DOHH2 (cell line): ENCODE measurements around the gene EPN3.

ENCODE experiments used
- H3F3A ChIP-seq: fragments of 200-600 bp; sonication (generic), shearing (Covaris generic); 2 replicates; pipeline ENCODE4 v1.6.0; 2016; ENCODE audit warnings: antibody characterized with exemption, mild to moderate bottlenecking; ENCODE audit not compliant: control insufficient read depth, insufficient read depth
- H3K27ac ChIP-seq: fragments of 200-600 bp; sonication (generic); 2 replicates; pipeline ENCODE4 v1.5.1; 2014; ENCODE audit warnings: low read depth, mild to moderate bottlenecking, low read length, moderate library complexity
- H3K27me3 ChIP-seq: fragments of 200-600 bp; sonication (generic); 2 replicates; pipeline ENCODE4 v1.6.1; 2014; ENCODE audit warnings: mild to moderate bottlenecking, low read length, mixed read lengths; ENCODE audit not compliant: control insufficient read depth
- H3K36me3 ChIP-seq: fragments of 200-600 bp; sonication (generic); 2 replicates; pipeline ENCODE4 v1.6.1; 2014; ENCODE audit warnings: mild to moderate bottlenecking, low read length, moderate library complexity, mixed read lengths; ENCODE audit not compliant: control insufficient read depth
- H3K4me1 ChIP-seq: fragments of 200-600 bp; sonication (generic); 2 replicates; pipeline ENCODE4 v1.6.1; 2014; ENCODE audit warnings: mild to moderate bottlenecking, low read length, mixed read lengths; ENCODE audit not compliant: control insufficient read depth
- H3K4me2 ChIP-seq: fragments of 200-600 bp; sonication (generic); 2 replicates; pipeline ENCODE4 v1.6.0; 2014; ENCODE audit warnings: mild to moderate bottlenecking, low read length, moderate library complexity
- H3K4me3 ChIP-seq: fragments of 200-600 bp; sonication (generic); 2 replicates; pipeline ENCODE4 v1.5.1; 2014; ENCODE audit warnings: mild to moderate bottlenecking, low read length, mixed read lengths
- H3K79me2 ChIP-seq: fragments of 200-600 bp; sonication (generic); 2 replicates; pipeline ENCODE4 v1.6.1; 2014; ENCODE audit warnings: mild to moderate bottlenecking, low read length, mixed read lengths; ENCODE audit not compliant: control insufficient read depth
- H3K9me2 ChIP-seq: fragments of 200-600 bp; sonication (generic); replicated peaks from 2 replicates; pipeline ENCODE4 v1.6.1; 2014; ENCODE audit warnings: mild to moderate bottlenecking, low read length, mixed read lengths; ENCODE audit not compliant: control insufficient read depth
- H3K9me3 ChIP-seq: fragments of 200-600 bp; sonication (generic); 2 replicates; pipeline ENCODE4 v1.6.1; 2014; ENCODE audit warnings: antibody characterized with exemption, low read length, mixed read lengths; ENCODE audit not compliant: control insufficient read depth, insufficient read depth
- H4K20me1 ChIP-seq: fragments of 200-600 bp; sonication (generic); 2 replicates; pipeline ENCODE4 v1.6.0; 2014; ENCODE audit warnings: low read depth, mild to moderate bottlenecking, antibody characterized with exemption, low read length, moderate library complexity; ENCODE audit not compliant: control insufficient read depth, insufficient read depth
- EZH2phosphoT487 ChIP-seq: fragments of 200-600 bp; sonication (generic); IDR thresholded peaks from 2 replicates; pipeline ENCODE4 v1.6.1; 2017; ENCODE audit warnings: borderline replicate concordance, mild to moderate bottlenecking, antibody characterized with exemption, low read length, moderate library complexity, mixed read lengths
- TF ChIP-seq, protein P1 (sequence below): fragments of 200-600 bp; sonication (generic); IDR thresholded peaks from one replicate; pipeline ENCODE4 v1.5.1; 2014; ENCODE audit warnings: antibody characterized with exemption, mild to moderate bottlenecking, low read depth, low read length; ENCODE audit not compliant: poor library complexity, severe bottlenecking

The EPN3 gene

DNA sequence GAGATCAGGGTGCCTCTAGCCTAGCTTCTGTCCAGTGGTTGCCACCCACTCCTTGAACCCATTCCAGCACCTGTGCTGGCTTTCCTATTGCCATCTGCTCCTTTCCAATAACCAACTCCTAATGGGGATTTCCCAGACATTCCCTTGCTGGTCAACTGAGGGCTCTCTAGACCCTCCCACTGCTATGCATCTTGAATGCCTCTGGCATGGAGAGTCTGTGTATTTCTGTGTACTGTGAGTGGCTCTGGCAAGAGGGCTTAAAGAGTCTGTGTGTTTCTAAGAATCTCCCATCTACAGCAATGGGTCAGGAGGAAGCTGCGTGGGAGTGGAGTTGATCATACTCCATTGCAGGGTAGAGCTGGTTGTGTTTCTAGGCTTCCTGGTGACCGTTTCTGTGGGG lies 11.0 kb upstream of the EPN3 start:
- TF ChIP-seq, protein P1, sequence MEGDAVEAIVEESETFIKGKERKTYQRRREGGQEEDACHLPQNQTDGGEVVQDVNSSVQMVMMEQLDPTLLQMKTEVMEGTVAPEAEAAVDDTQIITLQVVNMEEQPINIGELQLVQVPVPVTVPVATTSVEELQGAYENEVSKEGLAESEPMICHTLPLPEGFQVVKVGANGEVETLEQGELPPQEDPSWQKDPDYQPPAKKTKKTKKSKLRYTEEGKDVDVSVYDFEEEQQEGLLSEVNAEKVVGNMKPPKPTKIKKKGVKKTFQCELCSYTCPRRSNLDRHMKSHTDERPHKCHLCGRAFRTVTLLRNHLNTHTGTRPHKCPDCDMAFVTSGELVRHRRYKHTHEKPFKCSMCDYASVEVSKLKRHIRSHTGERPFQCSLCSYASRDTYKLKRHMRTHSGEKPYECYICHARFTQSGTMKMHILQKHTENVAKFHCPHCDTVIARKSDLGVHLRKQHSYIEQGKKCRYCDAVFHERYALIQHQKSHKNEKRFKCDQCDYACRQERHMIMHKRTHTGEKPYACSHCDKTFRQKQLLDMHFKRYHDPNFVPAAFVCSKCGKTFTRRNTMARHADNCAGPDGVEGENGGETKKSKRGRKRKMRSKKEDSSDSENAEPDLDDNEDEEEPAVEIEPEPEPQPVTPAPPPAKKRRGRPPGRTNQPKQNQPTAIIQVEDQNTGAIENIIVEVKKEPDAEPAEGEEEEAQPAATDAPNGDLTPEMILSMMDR = no peak
- no peak for TF ChIP-seq EZH2phosphoT487
- Histone ChIP-seq H3K27ac (no peak overlapping the region), H3K4me1 (no peaks in the 10 kb centered on the region), H3K79me2 (no peaks in the 10 kb centered on the region), H3F3A (no peaks in the 10 kb centered on the region), H4K20me1 (no peaks in the 10 kb centered on the region), H3K9me2 (no peaks in the 10 kb centered on the region), H3K27me3 (no peaks in the 10 kb centered on the region), H3K4me3 (no peak overlapping the region), H3K4me2 (no peak overlapping the region), H3K9me3 (no peaks in the 10 kb centered on the region), H3K36me3 (no peaks in the 10 kb centered on the region)

DNA sequence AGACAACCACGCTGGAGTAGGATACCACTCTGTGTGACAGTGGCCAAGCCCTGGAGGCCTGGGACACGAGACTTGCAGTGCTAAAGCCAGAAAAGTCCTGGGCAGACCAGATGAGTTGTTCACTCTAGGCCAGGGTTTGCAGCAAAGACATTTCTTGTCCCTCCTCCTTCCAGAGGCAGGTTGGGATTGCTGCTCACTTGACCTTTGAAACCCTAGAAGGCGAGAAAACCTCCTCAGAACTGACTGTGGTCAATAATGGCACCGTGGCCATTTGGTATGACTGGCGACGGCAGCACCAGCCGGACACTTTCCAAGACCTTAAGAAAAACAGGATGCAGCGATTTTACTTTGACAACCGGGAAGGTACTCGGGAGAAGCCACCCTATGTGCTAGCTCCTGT lies 9.8 kb upstream of the EPN3 start:
- Histone ChIP-seq H3K4me3 (no peak overlapping the region), H3K9me2 (no peaks in the 10 kb centered on the region), H4K20me1 (no peaks in the 10 kb centered on the region), H3K9me3 (no peaks in the 10 kb centered on the region), H3K36me3 (no peaks in the 10 kb centered on the region), H3F3A (no peaks in the 10 kb centered on the region), H3K79me2 (no peaks in the 10 kb centered on the region), H3K27ac (no peak overlapping the region), H3K4me2 (no peak overlapping the region), H3K4me1 (no peaks in the 10 kb centered on the region), H3K27me3 (no peaks in the 10 kb centered on the region)
- TF ChIP-seq EZH2phosphoT487 = no peak
- TF ChIP-seq, protein P1 = no peak

DNA sequence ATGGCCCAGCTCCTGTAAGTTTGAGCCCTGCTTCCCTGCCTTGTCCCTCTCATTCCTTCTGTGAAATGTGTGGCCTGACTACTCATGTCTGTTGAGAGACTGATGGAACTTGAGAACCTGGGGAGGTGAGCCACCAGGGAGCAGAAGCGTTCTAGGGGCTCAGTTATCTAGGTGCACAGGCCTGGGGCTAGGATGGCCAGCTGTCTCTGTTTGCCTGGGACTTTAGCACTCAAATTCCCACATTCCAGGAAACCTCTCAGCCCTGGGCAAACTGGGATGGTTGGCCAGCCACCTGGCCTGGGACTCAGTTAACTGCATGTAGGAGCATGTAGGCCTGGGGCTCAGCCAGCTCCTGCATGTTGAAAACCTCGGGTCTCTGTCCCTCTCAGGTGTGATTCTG lies 9.3 kb upstream of the EPN3 start:
- H4K20me1 ChIP-seq = no peaks in the 10 kb centered on the region
- H3K27ac ChIP-seq = no peak overlapping the region
- TF ChIP-seq, protein P1 = no peak
- TF ChIP-seq EZH2phosphoT487 = no peak
- H3K9me2 ChIP-seq = no peaks in the 10 kb centered on the region
- H3K4me1 ChIP-seq = no peaks in the 10 kb centered on the region
- H3K27me3 ChIP-seq = no peaks in the 10 kb centered on the region
- no peaks in the 10 kb centered on the region for H3K9me3 ChIP-seq
- H3K4me3 ChIP-seq = no peak overlapping the region
- no peaks in the 10 kb centered on the region for H3K79me2 ChIP-seq
- no peaks in the 10 kb centered on the region for H3F3A ChIP-seq
- no peak overlapping the region for H3K4me2 ChIP-seq
- no peaks in the 10 kb centered on the region for H3K36me3 ChIP-seq

DNA sequence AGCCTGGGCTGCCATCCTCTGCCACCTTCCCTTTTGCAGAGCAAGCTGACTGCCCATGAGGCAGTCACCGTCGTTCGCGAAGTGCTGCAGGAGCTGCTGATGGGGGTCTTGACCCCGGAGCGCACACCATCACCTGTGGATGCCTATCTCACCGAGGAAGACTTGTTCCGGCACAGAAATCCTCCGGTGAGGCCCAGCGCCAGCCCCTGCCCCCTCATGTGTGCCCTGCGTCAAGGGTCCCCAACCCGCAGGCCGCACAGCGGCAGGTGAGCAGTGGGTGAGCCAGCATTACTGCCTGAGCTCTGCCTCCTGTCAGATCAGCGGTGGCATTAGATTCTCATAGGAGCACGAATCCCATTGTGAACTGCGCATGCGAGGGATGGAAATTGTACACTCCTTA lies 7.7 kb upstream of the EPN3 start:
- no peaks in the 10 kb centered on the region for H4K20me1 ChIP-seq
- no peaks in the 10 kb centered on the region for H3K79me2 ChIP-seq
- H3K9me3 ChIP-seq = no peaks in the 10 kb centered on the region
- TF ChIP-seq, protein P1 = no peak
- no peak for TF ChIP-seq EZH2phosphoT487
- H3K27me3 ChIP-seq = no peaks in the 10 kb centered on the region; the same call in 1 of the 2 replicates
- H3K4me3 ChIP-seq = no peak overlapping the region
- H3K4me2 ChIP-seq = no peak overlapping the region
- no peaks in the 10 kb centered on the region for H3K9me2 ChIP-seq
- H3K4me1 ChIP-seq = no peaks in the 10 kb centered on the region
- no peak overlapping the region for H3K27ac ChIP-seq
- no peaks in the 10 kb centered on the region for H3F3A ChIP-seq
- no peaks in the 10 kb centered on the region for H3K36me3 ChIP-seq
